Activated naive CD4-positive, alpha-beta T cell treated with anti-CD3 and anti-CD28 coated beads, Interleukin-2, amount 10 ng/mL, durations not matched to agents 7 days and 5 days (primary cell): Measurements from ENCODE around the gene SACS.

Experiments used
- CTCF ChIA-PET: fragments of 350-600 bp; sonication (Branson Sonifier 250); formaldehyde crosslinking; loops from one replicate; lab custom pipeline; 2021; ENCODE audit warnings: antibody characterized with exemption; lab: Charles Lee
- DNase-seq: peaks from one replicate; pipeline ENCODE4 v3.0.0-alpha.2; 2020
- H3K27ac Mint-ChIP-seq: one replicate; pipeline ENCODE4 v1.8.0; 2021; ENCODE audit warnings: mild to moderate bottlenecking, moderate library complexity, mixed read lengths
- H3K27me3 Mint-ChIP-seq: one replicate; pipeline ENCODE4 v1.8.0; 2021; ENCODE audit warnings: mild to moderate bottlenecking, mixed read lengths
- H3K36me3 Mint-ChIP-seq: one replicate; pipeline ENCODE4 v1.8.0; 2021; ENCODE audit warnings: mixed read lengths
- H3K4me1 Mint-ChIP-seq: one replicate; pipeline ENCODE4 v1.8.0; 2021; ENCODE audit warnings: mixed read lengths
- H3K4me3 Mint-ChIP-seq: one replicate; pipeline ENCODE4 v1.8.0; 2021; ENCODE audit warnings: mild to moderate bottlenecking, moderate library complexity, mixed read lengths
- H3K9me3 Mint-ChIP-seq: one replicate; pipeline ENCODE4 v1.8.0; 2021; ENCODE audit warnings: mixed read lengths

The SACS gene

GRCh38 chr13:23463661-23464060 is 30.2 kb upstream of the SACS start:
- peaks cover 12% of the 10 kb centered on the region for H3K27me3 Mint-ChIP-seq
- no peaks in the 10 kb centered on the region for H3K9me3 Mint-ChIP-seq
- DNase-seq: no peak
- H3K36me3 Mint-ChIP-seq: no peaks in the 10 kb centered on the region
- no peak overlapping the region for H3K27ac Mint-ChIP-seq
- peaks cover 7% of the 10 kb centered on the region for H3K4me1 Mint-ChIP-seq
- CTCF ChIA-PET: no interaction called here
- no peak overlapping the region for H3K4me3 Mint-ChIP-seq

GRCh38 chr13:23462815-23463559 is 29.5 kb upstream of the SACS start:
- Mint-ChIP-seq H3K4me1 (peaks cover 7% of the 10 kb centered on the region), H3K4me3 (no peak overlapping the region), H3K27ac (no peak overlapping the region), H3K36me3 (no peaks in the 10 kb centered on the region), H3K9me3 (no peaks in the 10 kb centered on the region), H3K27me3 (peaks cover 11% of the 10 kb centered on the region)
- no peak for DNase-seq
- CTCF ChIA-PET: no interaction called here

- CTCF ChIA-PET: no interaction called here
- no peak for DNase-seq
- Mint-ChIP-seq H3K9me3 (no peaks in the 10 kb centered on the region), H3K4me3 (no peak overlapping the region), H3K36me3 (no peaks in the 10 kb centered on the region), H3K27ac (no peak overlapping the region), H3K27me3 (peaks cover 8% of the 10 kb centered on the region), H3K4me1 (peaks cover 3% of the 10 kb centered on the region)
These were observed 28.0 kb upstream of the SACS start for GRCh38 chr13:23461544-23461943.

- H3K4me3 Mint-ChIP-seq: no peak overlapping the region
- H3K4me1 Mint-ChIP-seq: peaks cover under 1% of the 10 kb centered on the region
- H3K27me3 Mint-ChIP-seq: peaks cover 7% of the 10 kb centered on the region
- no peaks in the 10 kb centered on the region for H3K36me3 Mint-ChIP-seq
- CTCF ChIA-PET: no interaction called here
- H3K27ac Mint-ChIP-seq: no peak overlapping the region
- H3K9me3 Mint-ChIP-seq: no peaks in the 10 kb centered on the region
- no peak for DNase-seq
These were observed 27.4 kb upstream of the SACS start for GRCh38 chr13:23460921-23461320.

GRCh38 chr13:23460309-23460708 is 26.8 kb upstream of the SACS start:
- no peak for DNase-seq
- H3K4me1 Mint-ChIP-seq: no peaks in the 10 kb centered on the region
- no peaks in the 10 kb centered on the region for H3K36me3 Mint-ChIP-seq
- no peaks in the 10 kb centered on the region for H3K9me3 Mint-ChIP-seq
- CTCF ChIA-PET: no interaction called here
- H3K4me3 Mint-ChIP-seq: no peak overlapping the region
- no peak overlapping the region for H3K27ac Mint-ChIP-seq
- H3K27me3 Mint-ChIP-seq: peaks cover 8% of the 10 kb centered on the region

GRCh38 chr13:23458989-23459388 is 25.5 kb upstream of the SACS start:
- no peaks in the 10 kb centered on the region for H3K36me3 Mint-ChIP-seq
- peaks cover 12% of the 10 kb centered on the region for H3K27me3 Mint-ChIP-seq
- CTCF ChIA-PET: no interaction called here
- DNase-seq: no peak
- H3K4me3 Mint-ChIP-seq: no peak overlapping the region
- H3K27ac Mint-ChIP-seq: no peak overlapping the region
- H3K4me1 Mint-ChIP-seq: no peaks in the 10 kb centered on the region
- H3K9me3 Mint-ChIP-seq: no peaks in the 10 kb centered on the region

GRCh38 chr13:23456437-23457210 is 23.1 kb upstream of the SACS start:
- H3K4me1 Mint-ChIP-seq: no peaks in the 10 kb centered on the region
- H3K27ac Mint-ChIP-seq: no peak overlapping the region
- CTCF ChIA-PET: no interaction called here
- no peak overlapping the region for H3K4me3 Mint-ChIP-seq
- DNase-seq: no peak
- no peaks in the 10 kb centered on the region for H3K9me3 Mint-ChIP-seq
- H3K36me3 Mint-ChIP-seq: no peaks in the 10 kb centered on the region
- peaks cover 17% of the 10 kb centered on the region for H3K27me3 Mint-ChIP-seq

GRCh38 chr13:23455401-23456185 is 22.1 kb upstream of the SACS start:
- CTCF ChIA-PET: interaction anchor here (0.6 kb wide), 1 partner anchor 173 kb away, joined by 3 read pairs; no protein-coding TSS in a partner anchor

GRCh38 chr13:23453132-23453531 is 19.6 kb upstream of the SACS start:
- Mint-ChIP-seq H3K27ac (no peak overlapping the region), H3K4me1 (no peaks in the 10 kb centered on the region), H3K36me3 (no peaks in the 10 kb centered on the region), H3K9me3 (no peaks in the 10 kb centered on the region), H3K27me3 (peaks cover 17% of the 10 kb centered on the region), H3K4me3 (no peak overlapping the region)
- DNase-seq: no peak
- CTCF ChIA-PET: no interaction called here

More at GRCh38 chr13:23455401-23456185, 22.1 kb upstream of the SACS start:
- Mint-ChIP-seq H3K4me3 (no peak overlapping the region), H3K36me3 (no peaks in the 10 kb centered on the region), H3K4me1 (no peaks in the 10 kb centered on the region), H3K9me3 (no peaks in the 10 kb centered on the region), H3K27me3 (peaks cover 17% of the 10 kb centered on the region), H3K27ac (no peak overlapping the region)
- DNase-seq: no peak

GRCh38 chr13:23450340-23451046 is 17.0 kb upstream of the SACS start:
- H3K36me3 Mint-ChIP-seq: no peaks in the 10 kb centered on the region
- H3K27me3 Mint-ChIP-seq: peaks cover 9% of the 10 kb centered on the region
- no peaks in the 10 kb centered on the region for H3K4me1 Mint-ChIP-seq
- no peaks in the 10 kb centered on the region for H3K9me3 Mint-ChIP-seq
- no peak overlapping the region for H3K4me3 Mint-ChIP-seq
- no peak for DNase-seq
- CTCF ChIA-PET: no interaction called here
- no peak overlapping the region for H3K27ac Mint-ChIP-seq

- no peak for DNase-seq
- peaks cover 9% of the 10 kb centered on the region for H3K27me3 Mint-ChIP-seq
- H3K4me1 Mint-ChIP-seq: no peaks in the 10 kb centered on the region
- CTCF ChIA-PET: no interaction called here
- no peak overlapping the region for H3K4me3 Mint-ChIP-seq
- no peaks in the 10 kb centered on the region for H3K36me3 Mint-ChIP-seq
- no peaks in the 10 kb centered on the region for H3K9me3 Mint-ChIP-seq
- H3K27ac Mint-ChIP-seq: no peak overlapping the region
These were observed 16.1 kb upstream of the SACS start for GRCh38 chr13:23449398-23450162.

- Mint-ChIP-seq H3K4me3 (no peak overlapping the region), H3K36me3 (no peaks in the 10 kb centered on the region), H3K27ac (no peak overlapping the region), H3K4me1 (no peaks in the 10 kb centered on the region), H3K9me3 (no peaks in the 10 kb centered on the region), H3K27me3 (peaks cover under 1% of the 10 kb centered on the region)
- DNase-seq: no peak
- CTCF ChIA-PET: no interaction called here
These were observed 14.4 kb upstream of the SACS start for GRCh38 chr13:23447927-23448326.

- Mint-ChIP-seq H3K4me3 (no peak overlapping the region), H3K27ac (no peak overlapping the region), H3K36me3 (no peaks in the 10 kb centered on the region), H3K9me3 (no peaks in the 10 kb centered on the region), H3K4me1 (no peaks in the 10 kb centered on the region), H3K27me3 (no peaks in the 10 kb centered on the region)
- CTCF ChIA-PET: no interaction called here
- no peak for DNase-seq
These were observed 12.3 kb upstream of the SACS start for GRCh38 chr13:23445794-23446193.
